GM12878 (cell line): ENCODE results near the gene PACS1. TPM values are rescaled to one million over a fixed set of nuclear protein-coding genes. Genes with fewer than 3 reads are reported as not detected.

Experiments used
- BMI1 ChIP-seq: fragments of 450-650 bp; IDR thresholded peaks from 2 replicates; pipeline ENCODE4 v1.6.1; 2016; ENCODE audit warnings: mild to moderate bottlenecking, moderate library complexity, borderline replicate concordance
- BRCA1 ChIP-seq: IDR thresholded peaks from 2 replicates; pipeline ENCODE4 v1.6.1; 2011; ENCODE audit warnings: low read depth, low read length, improper control_type of control experiment
- IKZF1 ChIP-seq: fragments of 450-650 bp; conservative IDR thresholded peaks from 2 replicates; pipeline ENCODE4 v1.6.1; 2017; ENCODE audit warnings: antibody characterized with exemption, mild to moderate bottlenecking
- JUNB ChIP-seq: IDR thresholded peaks from 2 replicates; pipeline ENCODE4 v1.6.1; 2016; ENCODE audit warnings: antibody characterized with exemption, mild to moderate bottlenecking
- NR2C2 ChIP-seq: IDR thresholded peaks from 2 replicates; pipeline ENCODE4 v1.6.1; 2011; ENCODE audit warnings: borderline replicate concordance, low read depth; ENCODE audit not compliant: control insufficient read depth, insufficient read length
- PKNOX1 ChIP-seq: fragments of 450-650 bp; IDR thresholded peaks from 2 replicates; pipeline ENCODE4 v1.6.1; 2016; ENCODE audit warnings: mild to moderate bottlenecking
- SIN3A ChIP-seq: IDR thresholded peaks from 2 replicates; pipeline ENCODE4 v1.6.1; 2012; ENCODE audit warnings: low read depth, low read length, improper control_type of control experiment
- SREBF1 ChIP-seq: IDR thresholded peaks from 2 replicates; pipeline ENCODE4 v1.6.1; 2012; ENCODE audit warnings: mild to moderate bottlenecking, low read length
- SRF ChIP-seq, 2 experiments: IDR thresholded peaks; 2 replicates each; pipeline ENCODE4 v1.6.1; 2011; ENCODE audit warnings: low read depth in 2 of 2, low read length in 2 of 2, mild to moderate bottlenecking in 1 of 2, moderate library complexity in 1 of 2
- STAT1 ChIP-seq: fragments of 450-650 bp; conservative IDR thresholded peaks from 2 replicates; pipeline ENCODE4 v1.6.1; 2014; ENCODE audit warnings: antibody characterized with exemption, mild to moderate bottlenecking
- ZBED1 ChIP-seq: IDR thresholded peaks from 2 replicates; pipeline ENCODE4 v1.6.1; 2016; ENCODE audit warnings: borderline replicate concordance
- ZBTB4 ChIP-seq: fragments of 450-650 bp; formaldehyde crosslinking; IDR thresholded peaks from 2 replicates; pipeline ENCODE4 v1.4.0; 2022; ENCODE audit warnings: mild to moderate bottlenecking, moderate library complexity
- ZNF592 ChIP-seq: fragments of 450-650 bp; IDR thresholded peaks from 2 replicates; pipeline ENCODE4 v1.6.1; 2017; ENCODE audit warnings: mild to moderate bottlenecking, moderate library complexity
- polyA plus RNA-seq, 11 experiments: library from polyadenylated mRNA; depleted of rRNA in 4 of 11; unstranded in 6 of 11; stranded (reverse) in 5 of 11; fragments of >200 nt; fragmentation: Nextera tagmentation in 4 of 11; fragmentation: Illumina TruSeq in 1 of 11; extraction: Ambion mirVana in 4 of 11; extraction: Trizol in 1 of 11; gene quantifications; 1 replicate in 1 of 11; 2 replicates in 10 of 11; pipeline versions ENCODE4 v1.2.1 to v1.2.3, GENCODE V29; 2011 to 2016; ENCODE audit warnings: inconsistent platforms in 2 of 11, missing spikeins in 2 of 11, low read depth in 1 of 11
- total RNA-seq, 4 experiments: library from RNA; depleted of rRNA in 3 of 4; stranded (reverse); fragments of >200 nt in 3 of 4; fragmentation: Illumina TruSeq in 1 of 4; extraction: Trizol in 1 of 4; gene quantifications; 2 replicates each; pipeline versions ENCODE4 v1.2.1 to v1.2.3, GENCODE V29; 2013 to 2021
- TF ChIP-seq, protein P1 (sequence below): IDR thresholded peaks from 2 replicates; pipeline ENCODE4 v1.6.1; 2011; ENCODE audit warnings: mild to moderate bottlenecking, low read depth, low read length, moderate library complexity; ENCODE audit not compliant: insufficient replicate concordance
- TF ChIP-seq, protein P2 (sequence below): fragments of 450-650 bp; IDR thresholded peaks from 2 replicates; pipeline ENCODE4 v1.6.1; 2017; ENCODE audit warnings: borderline replicate concordance
- TF ChIP-seq, protein P3 (sequence below): fragments of 450-650 bp; IDR thresholded peaks from 2 replicates; pipeline ENCODE4 v1.6.1; 2014; ENCODE audit warnings: mild to moderate bottlenecking

Gene PACS1
- total and polyA plus RNA-seq, 10 of the 15 experiments (the other 5 are each of a cell fraction or from before 2014, with no cell fraction given) = 1.1 to 74.3 (median 17.9) TPM

DNA sequence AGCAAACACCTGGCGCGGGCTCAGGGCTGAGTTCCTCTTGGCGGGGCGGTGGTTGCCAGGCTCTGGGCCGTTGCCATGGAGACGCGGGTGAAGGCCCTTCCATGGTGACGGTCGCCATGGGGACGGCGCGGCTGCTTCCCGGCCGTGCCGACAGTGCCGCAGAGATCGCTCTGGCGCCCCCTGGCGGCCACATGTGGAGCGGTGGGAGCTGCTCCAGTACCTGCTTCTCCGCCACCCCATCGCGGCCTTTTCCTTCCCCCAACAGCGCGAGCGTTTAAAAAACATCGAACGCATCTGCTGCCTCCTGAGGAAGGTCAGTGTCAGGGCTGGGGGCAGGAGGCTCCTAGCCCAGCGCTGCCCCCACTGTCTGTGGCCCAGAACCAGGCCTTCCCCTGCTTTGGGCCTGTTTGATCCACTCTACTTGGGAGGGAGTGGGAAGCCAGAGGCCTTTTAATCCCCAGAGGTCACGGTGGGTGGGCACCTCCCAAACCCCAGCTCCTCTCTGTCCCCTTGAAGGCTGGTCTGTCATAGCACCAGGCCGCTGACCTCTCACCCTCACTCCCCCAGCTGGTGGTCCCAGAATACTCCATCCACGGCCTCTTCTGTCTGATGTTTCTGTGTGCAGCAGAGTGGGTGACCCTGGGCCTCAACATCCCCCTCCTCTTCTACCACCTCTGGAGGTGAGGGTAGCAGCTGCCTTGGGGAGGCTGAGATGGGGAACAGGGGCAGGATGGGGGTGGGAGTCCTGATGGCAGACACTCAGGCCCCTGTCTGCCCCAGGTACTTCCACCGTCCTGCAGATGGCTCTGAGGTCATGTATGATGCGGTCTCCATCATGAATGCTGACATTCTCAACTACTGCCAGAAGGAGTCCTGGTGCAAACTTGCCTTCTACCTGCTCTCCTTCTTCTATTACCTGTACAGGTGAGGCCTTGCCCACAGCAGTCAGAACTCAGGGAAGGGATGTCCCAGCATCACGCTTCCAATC is 212.7 kb downstream of the PACS1 start (continued):
- no peak for TF ChIP-seq ZBTB4 (CRISPR knock-in tag)
- no peak for TF ChIP-seq JUNB
- peak; percentile 96 for TF ChIP-seq SIN3A
- TF ChIP-seq SRF (IDR thresholded peaks at IDR 0.05; ENCODE audit: low read depth in 2 of 2, low read length in 2 of 2) = peak in 1 of 2 experiments; percentile 63; a peak in 1 of 4 replicates
- peak; percentile 52 for TF ChIP-seq IKZF1
- TF ChIP-seq SREBF1 = no peak
- TF ChIP-seq, protein P1, sequence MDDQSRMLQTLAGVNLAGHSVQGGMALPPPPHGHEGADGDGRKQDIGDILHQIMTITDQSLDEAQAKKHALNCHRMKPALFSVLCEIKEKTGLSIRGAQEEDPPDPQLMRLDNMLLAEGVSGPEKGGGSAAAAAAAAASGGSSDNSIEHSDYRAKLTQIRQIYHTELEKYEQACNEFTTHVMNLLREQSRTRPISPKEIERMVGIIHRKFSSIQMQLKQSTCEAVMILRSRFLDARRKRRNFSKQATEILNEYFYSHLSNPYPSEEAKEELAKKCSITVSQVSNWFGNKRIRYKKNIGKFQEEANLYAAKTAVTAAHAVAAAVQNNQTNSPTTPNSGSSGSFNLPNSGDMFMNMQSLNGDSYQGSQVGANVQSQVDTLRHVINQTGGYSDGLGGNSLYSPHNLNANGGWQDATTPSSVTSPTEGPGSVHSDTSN = no peak
- TF ChIP-seq ZNF592 = no peak
- peak; percentile 18; the same call in 1 of the 2 replicates for TF ChIP-seq PKNOX1
- TF ChIP-seq BMI1 = peak; percentile 100
- TF ChIP-seq STAT1 = no peak
- no peak for TF ChIP-seq NR2C2
- TF ChIP-seq ZBED1 = no peak
- TF ChIP-seq BRCA1 = no peak; the same call in 1 of the 2 replicates
- TF ChIP-seq, protein P2, sequence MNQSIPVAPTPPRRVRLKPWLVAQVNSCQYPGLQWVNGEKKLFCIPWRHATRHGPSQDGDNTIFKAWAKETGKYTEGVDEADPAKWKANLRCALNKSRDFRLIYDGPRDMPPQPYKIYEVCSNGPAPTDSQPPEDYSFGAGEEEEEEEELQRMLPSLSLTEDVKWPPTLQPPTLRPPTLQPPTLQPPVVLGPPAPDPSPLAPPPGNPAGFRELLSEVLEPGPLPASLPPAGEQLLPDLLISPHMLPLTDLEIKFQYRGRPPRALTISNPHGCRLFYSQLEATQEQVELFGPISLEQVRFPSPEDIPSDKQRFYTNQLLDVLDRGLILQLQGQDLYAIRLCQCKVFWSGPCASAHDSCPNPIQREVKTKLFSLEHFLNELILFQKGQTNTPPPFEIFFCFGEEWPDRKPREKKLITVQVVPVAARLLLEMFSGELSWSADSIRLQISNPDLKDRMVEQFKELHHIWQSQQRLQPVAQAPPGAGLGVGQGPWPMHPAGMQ = no peak
- TF ChIP-seq, protein P3, sequence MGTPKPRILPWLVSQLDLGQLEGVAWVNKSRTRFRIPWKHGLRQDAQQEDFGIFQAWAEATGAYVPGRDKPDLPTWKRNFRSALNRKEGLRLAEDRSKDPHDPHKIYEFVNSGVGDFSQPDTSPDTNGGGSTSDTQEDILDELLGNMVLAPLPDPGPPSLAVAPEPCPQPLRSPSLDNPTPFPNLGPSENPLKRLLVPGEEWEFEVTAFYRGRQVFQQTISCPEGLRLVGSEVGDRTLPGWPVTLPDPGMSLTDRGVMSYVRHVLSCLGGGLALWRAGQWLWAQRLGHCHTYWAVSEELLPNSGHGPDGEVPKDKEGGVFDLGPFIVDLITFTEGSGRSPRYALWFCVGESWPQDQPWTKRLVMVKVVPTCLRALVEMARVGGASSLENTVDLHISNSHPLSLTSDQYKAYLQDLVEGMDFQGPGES = 0 out of 2 replicates have a peak, but pooled peaks have one; percentile 22
